Stimulated activated CD8-positive, alpha-beta memory T cell treated with anti-CD3 and anti-CD28 coated beads, Interleukin-15, amount 100 ng/mL, for 24 hours (primary cell): Measurements from ENCODE around the gene SNX24.

Experiments
- DNase-seq: peaks from one replicate; pipeline ENCODE4 v3.0.0-alpha.2; 2020; ENCODE audit warnings: low read depth

SNX24 gene

GRCh38 chr5:122921826-122922225 lies 76.4 kb downstream of the SNX24 start:
- no peak for DNase-seq

- no peak for DNase-seq
Observed at GRCh38 chr5:122924203-122924602, 78.8 kb downstream of the SNX24 start.

- no peak for DNase-seq
Observed at GRCh38 chr5:122924719-122925395, 79.4 kb downstream of the SNX24 start.

- no peak for DNase-seq
Observed at GRCh38 chr5:122929001-122929400, 83.6 kb downstream of the SNX24 start.

- DNase-seq, result no peak
Observed at GRCh38 chr5:122929980-122930379, 84.6 kb downstream of the SNX24 start.

- no peak for DNase-seq
Observed at GRCh38 chr5:122933956-122934355, 88.5 kb downstream of the SNX24 start.

GRCh38 chr5:122936088-122936487 lies 90.7 kb downstream of the SNX24 start:
- DNase-seq, result no peak

- DNase-seq, result no peak
Observed at GRCh38 chr5:122937914-122938313, 92.5 kb downstream of the SNX24 start.

GRCh38 chr5:122940890-122941289 lies 95.5 kb downstream of the SNX24 start:
- no peak for DNase-seq

- DNase-seq, result no peak
Observed at GRCh38 chr5:122941737-122942136, 96.3 kb downstream of the SNX24 start.

GRCh38 chr5:122942164-122942914 lies 96.9 kb downstream of the SNX24 start:
- DNase-seq, result no peak

- DNase-seq, result no peak
Observed at GRCh38 chr5:122943050-122943698, 97.8 kb downstream of the SNX24 start.

- DNase-seq, result no peak
Observed at GRCh38 chr5:122944051-122944450, 98.6 kb downstream of the SNX24 start.

- DNase-seq, result no peak
Observed at GRCh38 chr5:122947372-122947771, 102.0 kb downstream of the SNX24 start.

- no peak for DNase-seq
Observed at GRCh38 chr5:122947772-122948171, 102.4 kb downstream of the SNX24 start.

GRCh38 chr5:122948319-122948718 lies 102.9 kb downstream of the SNX24 start:
- DNase-seq, result no peak

GRCh38 chr5:122951658-122952057 lies 106.2 kb downstream of the SNX24 start:
- no peak for DNase-seq

- DNase-seq, result no peak
Observed at GRCh38 chr5:122954719-122955118, 109.3 kb downstream of the SNX24 start.

- no peak for DNase-seq
Observed at GRCh38 chr5:122957457-122957856, 112.0 kb downstream of the SNX24 start.

- DNase-seq, result no peak
Observed at GRCh38 chr5:122959740-122960445, 114.5 kb downstream of the SNX24 start.

GRCh38 chr5:122963305-122963704 lies 117.9 kb downstream of the SNX24 start:
- DNase-seq, result no peak

- no peak for DNase-seq
Observed at GRCh38 chr5:122965111-122965510, 119.7 kb downstream of the SNX24 start.

GRCh38 chr5:122967085-122967484 lies 121.7 kb downstream of the SNX24 start:
- no peak for DNase-seq
